Hepatocyte (in vitro differentiated cells): ENCODE results near the gene FGR.

Source experiments
- EZH2 ChIP-seq: fragments of 200-600 bp; sonication (generic); IDR thresholded peaks from 2 replicates; pipeline ENCODE4 v1.6.1; 2016; ENCODE audit warnings: antibody characterized with exemption, mild to moderate bottlenecking, borderline replicate concordance
- TF ChIP-seq, protein P1 (sequence below): fragments of 200-600 bp; sonication (generic); IDR thresholded peaks from 2 replicates; pipeline ENCODE4 v1.5.1; 2016; ENCODE audit warnings: antibody characterized with exemption, mild to moderate bottlenecking; ENCODE audit not compliant: poor library complexity

- TF ChIP-seq, protein P1, sequence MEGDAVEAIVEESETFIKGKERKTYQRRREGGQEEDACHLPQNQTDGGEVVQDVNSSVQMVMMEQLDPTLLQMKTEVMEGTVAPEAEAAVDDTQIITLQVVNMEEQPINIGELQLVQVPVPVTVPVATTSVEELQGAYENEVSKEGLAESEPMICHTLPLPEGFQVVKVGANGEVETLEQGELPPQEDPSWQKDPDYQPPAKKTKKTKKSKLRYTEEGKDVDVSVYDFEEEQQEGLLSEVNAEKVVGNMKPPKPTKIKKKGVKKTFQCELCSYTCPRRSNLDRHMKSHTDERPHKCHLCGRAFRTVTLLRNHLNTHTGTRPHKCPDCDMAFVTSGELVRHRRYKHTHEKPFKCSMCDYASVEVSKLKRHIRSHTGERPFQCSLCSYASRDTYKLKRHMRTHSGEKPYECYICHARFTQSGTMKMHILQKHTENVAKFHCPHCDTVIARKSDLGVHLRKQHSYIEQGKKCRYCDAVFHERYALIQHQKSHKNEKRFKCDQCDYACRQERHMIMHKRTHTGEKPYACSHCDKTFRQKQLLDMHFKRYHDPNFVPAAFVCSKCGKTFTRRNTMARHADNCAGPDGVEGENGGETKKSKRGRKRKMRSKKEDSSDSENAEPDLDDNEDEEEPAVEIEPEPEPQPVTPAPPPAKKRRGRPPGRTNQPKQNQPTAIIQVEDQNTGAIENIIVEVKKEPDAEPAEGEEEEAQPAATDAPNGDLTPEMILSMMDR = no peak
- no peak for TF ChIP-seq EZH2
Measured at GRCh38 chr1:27596986-27597385, 38.0 kb downstream of the FGR start.
